ENCODE data around the gene CDS2.

Gene CDS2

DNA sequence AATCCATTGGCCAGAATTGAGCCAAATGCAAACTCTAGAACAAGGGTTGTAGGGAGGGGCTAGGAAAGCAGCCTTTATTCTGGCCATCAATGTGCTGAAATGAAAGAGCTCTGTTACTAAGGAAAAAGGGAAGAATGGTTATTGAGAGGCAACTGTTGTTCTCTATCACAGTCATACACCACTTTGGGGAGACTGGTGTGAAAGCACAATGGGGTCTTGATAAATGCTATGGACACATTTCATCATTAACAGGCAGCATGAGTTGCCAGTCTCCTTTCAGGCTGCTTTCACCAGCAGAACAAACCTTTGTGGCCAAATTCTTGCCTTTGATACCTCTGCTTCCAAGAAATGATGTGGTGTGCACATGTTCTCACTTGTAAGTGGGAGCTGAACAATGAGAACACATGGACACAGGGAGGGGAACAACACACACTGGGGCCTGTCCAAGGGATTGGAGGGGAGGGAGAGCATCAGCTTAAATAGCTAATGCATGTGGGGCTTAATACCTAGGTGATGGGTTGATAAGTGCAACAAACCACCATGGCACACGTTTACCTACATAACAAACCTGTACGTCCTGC is 86.2 kb downstream of the CDS2 start:
- DNase-seq (ENCODE audit: low spot score), result no peak

- no peak for DNase-seq (ENCODE audit: low spot score)
Measured at GRCh38 chr20:5214826-5215225, 88.0 kb downstream of the CDS2 start.

GRCh38 chr20:5215672-5216304 is 89.0 kb downstream of the CDS2 start:
- DNase-seq (ENCODE audit: low spot score), result no peak

GRCh38 chr20:5216663-5217062 is 89.9 kb downstream of the CDS2 start:
- no peak for DNase-seq (ENCODE audit: low spot score)

GRCh38 chr20:5217616-5218015 is 90.8 kb downstream of the CDS2 start:
- no peak for DNase-seq (ENCODE audit: low spot score)

DNA sequence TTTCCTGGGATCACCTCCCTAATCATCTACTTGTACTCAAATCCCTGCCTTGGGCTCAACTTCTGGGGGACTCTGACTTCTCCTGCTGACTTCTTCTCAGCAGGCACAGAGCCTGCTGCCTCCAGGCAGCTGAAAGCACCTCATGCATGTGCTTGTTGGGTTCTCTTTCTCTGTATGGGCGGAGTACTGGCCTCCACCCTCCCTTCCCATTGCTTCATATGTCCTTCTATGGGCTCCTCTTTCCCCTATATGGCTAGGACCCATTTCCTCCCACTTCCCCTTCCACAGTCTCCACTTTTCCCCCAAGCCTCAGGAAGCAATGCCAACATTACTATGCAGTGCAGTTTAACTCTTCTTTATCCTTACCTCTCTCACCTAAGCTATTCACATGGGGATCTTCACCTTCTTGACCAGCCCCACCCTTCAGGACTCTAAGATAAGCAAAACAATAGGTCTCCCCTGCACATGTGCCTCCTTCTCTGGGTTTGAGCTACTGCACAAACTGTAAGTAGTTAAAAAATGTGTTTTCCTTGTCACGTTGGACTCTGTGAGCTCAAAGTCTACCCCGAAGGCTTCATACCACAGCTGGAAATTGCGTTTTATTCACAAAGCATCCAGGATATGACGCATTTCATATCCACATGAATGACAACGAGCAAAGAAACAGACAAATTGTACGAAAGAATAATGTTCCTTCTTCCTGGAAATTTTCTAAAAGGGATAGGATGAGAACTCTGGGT is 93.7 kb downstream of the CDS2 start:
- no peak for DNase-seq (ENCODE audit: low spot score)

GRCh38 chr20:5221061-5221430 is 94.2 kb downstream of the CDS2 start:
- DNase-seq (ENCODE audit: low spot score), result no peak

DNA sequence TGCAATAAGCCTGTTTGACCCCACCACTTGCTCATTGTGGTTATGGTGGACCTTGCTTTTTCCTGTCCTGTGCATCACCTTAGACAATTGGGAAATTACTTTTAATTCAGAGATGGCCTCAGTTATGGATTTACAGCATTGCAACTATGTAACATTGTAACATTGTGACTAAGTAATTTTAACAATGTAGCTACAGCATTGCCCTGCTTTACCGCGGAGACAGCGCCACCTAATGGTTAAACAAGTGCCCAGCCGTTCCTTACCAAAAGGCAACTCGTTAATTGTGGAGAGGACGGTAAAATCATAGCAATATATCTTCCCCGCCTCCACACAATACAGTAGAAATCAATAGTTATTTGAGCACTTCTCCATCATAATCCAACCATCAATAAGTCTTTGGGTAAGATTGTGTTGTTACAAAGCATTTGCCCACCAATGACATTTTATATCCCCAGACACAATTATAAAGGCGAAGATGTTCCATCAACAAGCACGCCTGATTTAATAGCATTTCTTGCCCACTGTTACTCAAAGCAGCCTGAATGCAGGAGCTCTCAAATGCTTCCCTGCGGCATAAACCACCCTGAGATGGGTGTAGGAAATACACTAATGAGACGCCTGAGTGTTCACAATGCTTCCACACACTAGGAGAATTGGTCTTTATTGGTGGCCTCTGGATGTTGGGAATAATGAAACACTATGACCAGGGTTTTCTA is 96.3 kb downstream of the CDS2 start:
- no peak for DNase-seq (ENCODE audit: low spot score)

GRCh38 chr20:5230544-5230943 is 103.7 kb downstream of the CDS2 start:
- no peak for DNase-seq (ENCODE audit: low spot score)

- DNase-seq (ENCODE audit: low spot score), result no peak
Measured at GRCh38 chr20:5234158-5234557, 107.3 kb downstream of the CDS2 start.

GRCh38 chr20:5234978-5235377 is 108.2 kb downstream of the CDS2 start:
- DNase-seq (ENCODE audit: low spot score), result no peak

Measured in ecto neural progenitor cell (in vitro differentiated cells).